Left ventricle myocardium inferior (tissue), 1 donor: ENCODE results near the gene SLC25A47. TPM values are rescaled to one million over a fixed set of nuclear protein-coding genes. Genes with fewer than 3 reads are reported as not detected.
"Not testable (repeated sequence)": the region's sequence is repeated elsewhere in the genome, so short reads cannot be mapped to it uniquely, and the experiment has no call there.

Experiments used
- DNase-seq: peaks from one replicate; pipeline ENCODE4 v3.0.0-alpha.2; 2020
- H3K27ac ChIP-seq: fragments of 200-600 bp; replicated peaks from 2 replicates; pipeline ENCODE4 v1.8.0; 2021
- H3K27me3 ChIP-seq: fragments of 200-600 bp; 2 replicates; pipeline ENCODE4 v1.8.0; 2021; ENCODE audit warnings: low read depth
- H3K36me3 ChIP-seq: fragments of 200-600 bp; 2 replicates; pipeline ENCODE4 v1.8.0; 2021
- H3K4me1 ChIP-seq: fragments of 200-600 bp; 2 replicates; pipeline ENCODE4 v1.8.0; 2021
- H3K4me3 ChIP-seq: fragments of 200-600 bp; 2 replicates; pipeline ENCODE4 v1.8.0; 2021; ENCODE audit warnings: mild to moderate bottlenecking, moderate library complexity
- H3K9me3 ChIP-seq: fragments of 200-600 bp; replicated peaks from 2 replicates; pipeline ENCODE4 v1.8.0; 2021
- CTCF ChIP-seq: fragments of 200-600 bp; IDR thresholded peaks from 2 replicates; pipeline ENCODE4 v1.8.0; 2021; ENCODE audit warnings: antibody characterized with exemption, mild to moderate bottlenecking, borderline replicate concordance
- intact Hi-C: fragments of 100-400 bp; cut with micrococcal nuclease; formaldehyde crosslinking; loops from one replicate; pipeline ENCODE4 v1.11.0; 2022
- total RNA-seq: library from RNA; stranded (reverse); fragmentation: NEBNext Ultra II Directional; extraction: Animal tissue kit (Norgen Biotek cat#: 25700); gene quantifications from one replicate; pipeline ENCODE4 v1.2.1, GENCODE V29; 2021
- donor health status: DM: no; HTN: yes; CAD: no; lungs with severe emphysema.

Gene SLC25A47
- total RNA-seq, 1 donor from 2014 or later: not detected

- no peak for DNase-seq
- H3K4me1 ChIP-seq: peaks cover 71% of the 10 kb centered on the region
- intact Hi-C loops: no loop called here
- peak overlapping the region; percentile 88 for H3K4me3 ChIP-seq
- TF ChIP-seq CTCF: no peak
- H3K9me3 ChIP-seq: no peaks in the 10 kb centered on the region
- H3K27me3 ChIP-seq: no peaks in the 10 kb centered on the region
- peak overlapping the region; percentile 94 for H3K27ac ChIP-seq
- no peaks in the 10 kb centered on the region for H3K36me3 ChIP-seq
These were observed 15.2 kb upstream of the SLC25A47 start for GRCh38 chr14:100307766-100308426.

DNA sequence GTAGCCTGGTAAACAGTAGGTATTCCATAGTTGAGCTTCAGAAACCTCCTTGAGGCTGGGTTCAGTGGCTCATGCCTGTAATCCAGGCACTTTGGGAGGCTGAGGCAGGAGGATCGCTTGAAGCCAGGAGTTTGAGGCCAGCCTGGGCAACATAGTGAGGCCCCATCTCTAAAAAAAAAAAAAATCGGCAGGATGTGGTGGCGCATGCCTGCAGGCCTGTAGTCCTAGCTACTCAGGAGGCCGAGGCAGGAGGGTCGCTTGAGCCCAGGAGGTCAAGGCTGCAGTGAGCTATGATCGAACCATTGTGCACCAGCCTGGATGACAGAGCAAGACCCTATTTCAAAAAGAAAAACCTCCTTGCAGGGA, 14.7 kb upstream of the SLC25A47 start:
- DNase-seq, H3K9me3 ChIP-seq, intact Hi-C loops, H3K27me3 ChIP-seq, H3K36me3 ChIP-seq: not testable (repeated sequence)
- Histone ChIP-seq H3K27ac (peak overlapping the region; percentile 94), H3K4me1 (peaks cover 71% of the 10 kb centered on the region), H3K4me3 (peak overlapping the region; percentile 88)

DNA sequence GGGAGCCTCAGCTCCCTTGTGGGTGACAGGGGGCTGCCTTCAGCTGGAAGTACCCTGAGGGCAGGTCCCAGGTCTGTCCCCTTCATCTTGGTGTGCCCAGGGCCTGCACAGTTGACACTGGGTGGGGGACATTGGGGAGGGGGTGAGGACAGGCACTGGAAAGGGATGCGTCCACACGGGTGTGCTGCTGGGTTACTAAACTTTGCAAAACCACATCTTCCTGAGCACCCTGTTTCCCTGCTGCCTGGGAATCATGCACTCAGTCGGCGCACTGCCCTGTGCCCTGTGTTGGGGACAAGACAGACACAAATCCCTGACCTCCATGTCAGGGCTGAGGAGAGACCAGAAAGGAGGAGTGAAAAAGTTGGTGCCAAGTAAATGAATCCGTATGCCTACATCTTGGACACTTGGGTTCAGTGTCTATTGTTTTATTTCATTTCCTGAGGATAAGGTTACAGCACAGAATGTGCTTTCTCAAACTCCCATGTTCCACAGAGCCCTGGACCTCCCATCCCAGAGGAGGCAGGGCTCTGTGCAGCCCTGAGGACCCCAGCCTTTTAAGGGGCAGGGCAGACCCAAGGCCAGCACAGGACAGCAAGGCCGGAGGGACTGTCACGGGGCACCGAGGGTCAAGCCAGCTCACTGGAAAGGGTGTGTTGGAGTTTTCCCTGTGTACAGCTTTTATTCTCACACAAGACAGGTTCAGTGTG, 14.0 kb upstream of the SLC25A47 start:
- Histone ChIP-seq H3K4me3 (peak overlapping the region; percentile 9), H3K9me3 (no peaks in the 10 kb centered on the region), H3K27me3 (no peaks in the 10 kb centered on the region), H3K36me3 (no peaks in the 10 kb centered on the region), H3K27ac (peak overlapping the region; percentile 94), H3K4me1 (peaks cover 72% of the 10 kb centered on the region)
- DNase-seq: no peak
- no peak for TF ChIP-seq CTCF
- intact Hi-C loops: no loop called here

- H3K9me3 ChIP-seq, H3K36me3 ChIP-seq, intact Hi-C loops, H3K27me3 ChIP-seq, H3K4me3 ChIP-seq, DNase-seq, H3K27ac ChIP-seq: not testable (repeated sequence)
- peaks cover 43% of the 10 kb centered on the region for H3K4me1 ChIP-seq
These were observed 10.8 kb upstream of the SLC25A47 start for GRCh38 chr14:100312110-100312876.

DNA sequence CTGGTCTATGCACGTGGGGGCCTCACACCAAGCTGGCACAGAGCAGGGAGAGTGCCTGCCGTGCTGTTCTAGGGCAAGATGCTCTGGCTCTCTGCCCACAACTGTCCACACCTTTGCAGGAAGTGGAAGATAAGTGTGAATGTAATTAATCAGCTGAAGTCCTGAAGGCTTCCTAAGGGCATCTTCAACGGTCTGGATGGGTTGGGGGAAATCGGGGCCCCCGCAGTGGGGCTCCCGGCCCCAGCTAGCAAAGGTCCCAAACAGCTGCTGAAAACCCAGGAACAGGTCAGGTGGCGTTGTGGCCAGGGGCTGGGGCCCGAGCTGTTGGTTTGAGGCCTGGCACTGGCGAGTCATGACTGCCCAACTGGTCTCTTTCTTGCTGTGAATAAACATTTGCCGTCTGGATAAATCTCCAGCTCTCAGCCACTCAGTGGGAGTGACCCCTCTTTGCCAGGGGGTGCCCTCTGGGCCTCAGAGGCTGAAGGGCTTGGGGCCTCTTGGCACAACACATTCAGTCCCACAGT, 10.2 kb upstream of the SLC25A47 start:
- intact Hi-C loops: no loop called here
- no peak for DNase-seq

More for the DNA sequence above, 10.2 kb upstream of the SLC25A47 start:
- no peaks in the 10 kb centered on the region for H3K36me3 ChIP-seq
- H3K4me3 ChIP-seq: no peak overlapping the region
- H3K27me3 ChIP-seq: no peaks in the 10 kb centered on the region
- TF ChIP-seq CTCF: no peak
- H3K27ac ChIP-seq: no peak overlapping the region
- peaks cover 43% of the 10 kb centered on the region for H3K4me1 ChIP-seq
- H3K9me3 ChIP-seq: no peaks in the 10 kb centered on the region
